SKM-1 (cell line): ENCODE results near the gene FYB1.
A peak's percentile ranks its signal among the peaks of the same experiment; 100 is the strongest.

Experiments used
- DNase-seq: peaks from one replicate; lab custom pipeline; 2025; ENCODE audit not compliant: unreplicated experiment; lab: John Stamatoyannopoulos, UW

FYB1 gene

DNA sequence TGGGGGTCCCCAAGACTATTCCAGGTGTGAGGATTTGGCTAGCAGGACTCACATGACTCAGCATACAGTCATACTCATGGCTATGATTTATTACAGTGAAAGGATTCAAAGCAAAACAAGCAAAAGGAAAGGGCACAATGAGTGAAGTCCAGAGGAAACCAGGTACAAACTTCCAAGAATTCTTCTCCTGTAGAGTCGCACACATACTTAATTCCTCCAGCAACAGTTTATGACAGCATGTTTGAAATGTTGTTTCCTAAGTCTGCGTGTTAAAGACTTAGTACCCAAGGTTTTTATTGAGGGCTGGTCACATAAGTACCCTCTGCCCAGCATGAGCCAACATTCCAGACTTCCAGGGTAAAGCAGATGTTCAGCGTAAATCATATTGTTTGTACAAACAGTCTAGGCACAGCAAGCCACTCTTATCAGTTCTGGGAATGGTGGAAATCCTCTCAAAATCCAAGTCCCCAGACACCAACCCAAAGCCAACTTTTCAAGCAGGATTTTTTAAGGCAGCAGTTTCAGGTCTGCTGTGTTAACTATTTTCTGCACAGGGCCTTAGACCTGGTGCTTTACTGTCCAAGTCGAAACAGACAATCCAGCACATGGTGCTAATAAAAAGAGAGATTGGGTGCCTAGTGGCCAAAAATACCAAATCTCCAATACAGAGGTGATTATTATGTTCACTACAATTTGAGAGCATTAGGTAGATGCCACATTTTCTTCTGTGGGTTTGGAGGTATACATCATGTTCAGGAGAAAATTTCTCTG is 126.6 kb downstream of the FYB1 start:
- DNase-seq: no peak

DNA sequence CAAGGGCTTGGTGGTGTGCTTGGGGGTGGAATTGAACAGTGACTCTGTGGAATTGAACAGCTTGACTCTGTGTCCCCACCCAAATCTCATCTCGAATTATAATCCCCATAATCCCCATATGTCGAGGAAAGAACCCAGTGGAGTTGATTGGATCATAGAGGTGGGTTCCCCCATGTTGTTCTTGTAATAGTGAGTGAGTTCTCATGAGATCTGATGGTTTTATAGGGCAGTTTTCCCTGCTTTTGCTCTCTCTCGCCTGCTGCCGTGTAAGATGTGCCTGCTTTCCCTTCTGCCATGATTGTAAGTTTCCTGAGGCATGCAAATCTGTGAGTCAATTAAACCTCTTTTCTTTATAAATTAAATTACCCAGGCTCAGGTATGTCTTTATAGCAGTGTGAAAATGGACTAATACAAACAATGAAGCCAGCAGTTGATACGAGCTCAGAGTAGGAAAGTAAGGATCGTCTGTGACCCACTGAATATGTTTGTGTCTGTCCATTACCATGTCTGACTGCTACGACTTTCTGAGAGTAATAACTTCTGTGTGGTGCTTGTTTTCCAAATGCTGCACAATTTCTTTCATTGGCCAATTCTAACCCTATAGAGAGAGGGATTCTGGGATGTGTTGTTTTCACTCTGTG is 127.3 kb downstream of the FYB1 start:
- DNase-seq: no peak

DNA sequence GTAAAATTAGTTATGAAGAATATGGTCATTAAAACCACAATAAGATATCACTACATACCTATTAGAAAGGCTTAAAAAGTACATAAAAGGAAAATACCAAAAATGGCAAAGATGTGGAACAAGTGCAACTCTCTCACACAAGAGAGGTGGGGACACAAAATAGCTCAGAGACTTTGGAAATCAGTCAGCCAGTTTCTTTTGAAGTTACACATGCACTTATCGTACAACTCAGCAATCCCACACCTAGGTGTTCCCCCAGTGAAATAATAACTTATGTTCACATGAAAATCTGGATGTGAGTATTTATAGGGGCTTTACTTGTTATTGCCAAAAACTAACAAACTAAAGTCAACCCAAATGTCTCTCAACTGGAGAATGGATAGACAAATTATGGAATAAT is 135.4 kb downstream of the FYB1 start:
- no peak for DNase-seq

DNA sequence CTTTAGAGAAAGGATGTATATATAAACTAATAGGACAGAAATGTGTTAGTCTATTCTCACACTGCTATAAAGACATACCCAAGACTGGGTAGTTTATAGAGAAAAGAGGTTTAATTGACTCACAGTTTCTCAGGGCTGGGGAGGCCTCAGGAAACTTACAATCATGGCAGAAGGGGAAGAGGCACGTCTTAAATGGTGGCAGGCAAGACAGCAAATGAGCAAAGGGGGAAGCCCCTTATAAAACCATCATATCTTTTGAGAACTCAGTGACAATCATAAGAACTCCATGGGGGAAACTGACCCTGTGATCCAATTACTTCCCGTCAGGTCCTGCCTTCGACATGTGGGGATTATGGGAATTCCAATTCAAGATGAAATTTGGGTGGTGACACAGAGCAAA is 136.4 kb downstream of the FYB1 start:
- DNase-seq: no peak

DNA sequence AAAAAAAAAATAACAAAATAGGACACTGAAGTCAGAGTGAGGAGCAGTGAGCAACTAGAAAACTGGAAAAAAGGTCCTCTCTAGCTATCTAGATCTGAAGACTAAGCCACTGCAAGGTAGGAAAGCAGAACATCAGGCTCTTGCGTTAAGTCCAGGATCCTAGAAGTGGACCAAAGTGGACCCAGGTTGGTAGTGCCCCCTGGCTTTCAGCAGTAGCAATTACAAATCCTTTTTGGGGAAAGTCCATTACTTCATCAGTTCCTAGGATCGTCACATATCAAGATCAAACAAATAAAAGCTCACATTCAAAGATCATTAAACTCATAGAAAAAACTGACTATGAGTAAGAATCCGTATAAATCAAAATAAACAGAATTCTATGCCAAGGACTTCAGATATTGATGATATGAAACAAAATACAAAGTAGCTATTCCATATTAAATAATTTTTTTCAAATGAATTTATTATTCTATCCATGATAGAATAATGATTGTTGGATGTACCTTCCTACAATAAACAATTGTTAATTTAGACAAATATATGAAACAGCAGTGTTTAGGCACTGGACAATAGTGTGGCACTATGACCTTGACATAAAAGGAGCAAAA is 138.7 kb downstream of the FYB1 start:
- DNase-seq: peak; percentile 68

DNA sequence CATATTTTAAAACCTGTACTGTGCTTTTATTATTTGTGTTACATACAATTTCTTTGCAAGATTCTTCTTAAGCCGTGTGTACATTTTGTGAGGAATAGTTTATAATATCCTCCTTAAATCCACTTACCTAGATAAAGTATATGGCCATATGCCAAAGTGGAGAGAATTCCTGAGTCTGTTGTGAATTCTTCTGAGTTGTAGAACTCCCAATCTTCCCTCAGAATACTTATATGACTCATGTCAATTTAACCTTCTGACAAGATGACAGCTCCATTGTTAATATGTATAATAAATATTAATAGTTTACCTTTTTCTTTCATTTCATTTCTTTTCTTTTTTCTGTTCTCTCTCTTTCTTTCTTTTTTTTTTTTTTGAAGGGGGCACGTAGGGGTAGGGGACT is 139.2 kb downstream of the FYB1 start:
- DNase-seq: no peak

DNA sequence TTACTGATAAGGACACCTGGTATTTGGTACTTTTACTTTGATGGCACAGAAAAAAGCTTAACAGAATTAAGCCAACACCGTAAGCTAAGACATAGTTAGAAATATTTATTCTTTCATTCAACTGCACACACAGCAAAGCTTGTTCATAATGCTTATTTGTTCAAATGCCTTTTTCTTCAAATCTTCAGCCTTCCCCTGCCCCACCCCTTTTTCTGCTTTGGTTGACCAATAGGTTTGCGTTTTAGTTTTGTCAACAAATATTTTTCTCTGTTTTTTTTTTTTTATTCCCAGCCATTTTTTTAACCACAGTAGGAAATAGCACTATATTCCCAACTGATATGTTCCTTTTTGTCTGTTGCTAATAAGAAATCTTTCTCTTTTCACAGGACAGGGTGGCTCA is 140.2 kb downstream of the FYB1 start:
- DNase-seq: no peak

DNA sequence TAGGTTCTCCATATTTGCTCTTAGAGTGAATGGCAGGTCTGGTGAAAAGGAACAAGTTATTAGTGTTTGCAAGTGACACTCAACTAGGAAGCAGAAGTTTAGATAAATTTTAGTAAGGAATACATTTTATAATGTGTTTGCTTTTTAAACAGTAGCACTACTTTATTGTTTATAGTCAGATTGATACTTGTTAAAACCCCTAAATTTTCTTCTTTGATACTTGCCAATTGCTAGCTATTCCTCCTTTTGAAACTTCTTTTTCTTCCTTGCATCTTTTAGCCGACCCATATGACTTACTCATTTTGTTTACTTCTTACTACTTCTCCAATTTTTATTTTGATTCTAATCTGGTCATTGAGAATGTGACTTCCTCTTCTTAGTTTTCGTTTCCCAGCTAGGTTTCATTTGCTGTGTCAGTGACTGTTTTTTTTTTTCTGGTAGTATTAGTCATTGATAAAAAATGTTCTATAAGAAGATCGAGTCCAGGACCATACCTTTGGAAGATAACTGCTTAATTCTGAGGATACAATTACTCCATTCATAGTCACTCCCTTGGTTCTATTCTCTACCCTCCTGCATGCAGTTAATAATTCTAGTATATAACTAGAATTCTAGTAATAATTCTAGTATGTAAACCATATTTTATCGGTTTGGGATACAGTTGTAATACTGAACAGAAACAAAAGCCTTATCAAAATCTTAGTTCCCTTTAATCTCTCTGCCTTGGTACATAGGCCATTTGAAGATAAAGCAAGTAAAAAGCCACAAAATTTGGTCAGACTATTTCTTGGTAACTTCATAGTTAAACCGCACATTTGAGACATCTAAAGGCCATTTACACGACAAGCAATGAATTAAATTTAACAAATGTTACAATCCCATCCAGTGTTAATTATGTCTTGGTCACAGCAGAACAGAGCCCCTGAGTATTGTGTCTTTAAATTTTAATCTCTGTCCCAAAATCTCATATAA is 142.3 kb downstream of the FYB1 start:
- DNase-seq: peak; percentile 21

DNA sequence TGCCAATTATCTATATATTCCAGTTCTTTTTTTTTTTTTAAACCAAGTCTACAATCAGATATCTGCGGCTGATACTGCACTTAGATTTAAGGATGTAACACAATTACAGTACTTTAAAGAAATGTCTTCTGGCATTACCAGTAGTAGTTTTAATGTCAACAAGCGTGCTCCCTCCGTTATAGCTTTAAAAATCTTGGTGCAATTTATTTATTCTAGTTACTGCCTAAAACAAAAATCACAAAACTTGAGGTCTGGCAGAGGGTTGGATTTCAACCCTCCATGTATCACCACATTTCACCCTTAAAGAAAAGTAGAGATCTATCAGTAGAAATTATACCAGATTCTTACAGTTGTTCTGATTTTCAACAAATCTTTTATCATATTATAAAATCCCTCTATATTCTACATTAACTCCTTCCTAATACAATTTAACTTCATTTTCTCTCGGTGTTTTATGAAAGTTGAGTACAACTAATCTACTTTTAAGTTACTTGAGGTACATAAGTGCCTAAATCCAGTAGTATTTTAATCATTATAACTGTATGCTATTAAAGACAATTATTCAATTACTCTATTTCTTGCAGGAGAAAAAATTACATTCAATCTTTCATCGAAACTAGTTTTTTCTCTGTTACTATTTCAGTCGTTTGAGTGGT is 143.1 kb downstream of the FYB1 start:
- DNase-seq: no peak

DNA sequence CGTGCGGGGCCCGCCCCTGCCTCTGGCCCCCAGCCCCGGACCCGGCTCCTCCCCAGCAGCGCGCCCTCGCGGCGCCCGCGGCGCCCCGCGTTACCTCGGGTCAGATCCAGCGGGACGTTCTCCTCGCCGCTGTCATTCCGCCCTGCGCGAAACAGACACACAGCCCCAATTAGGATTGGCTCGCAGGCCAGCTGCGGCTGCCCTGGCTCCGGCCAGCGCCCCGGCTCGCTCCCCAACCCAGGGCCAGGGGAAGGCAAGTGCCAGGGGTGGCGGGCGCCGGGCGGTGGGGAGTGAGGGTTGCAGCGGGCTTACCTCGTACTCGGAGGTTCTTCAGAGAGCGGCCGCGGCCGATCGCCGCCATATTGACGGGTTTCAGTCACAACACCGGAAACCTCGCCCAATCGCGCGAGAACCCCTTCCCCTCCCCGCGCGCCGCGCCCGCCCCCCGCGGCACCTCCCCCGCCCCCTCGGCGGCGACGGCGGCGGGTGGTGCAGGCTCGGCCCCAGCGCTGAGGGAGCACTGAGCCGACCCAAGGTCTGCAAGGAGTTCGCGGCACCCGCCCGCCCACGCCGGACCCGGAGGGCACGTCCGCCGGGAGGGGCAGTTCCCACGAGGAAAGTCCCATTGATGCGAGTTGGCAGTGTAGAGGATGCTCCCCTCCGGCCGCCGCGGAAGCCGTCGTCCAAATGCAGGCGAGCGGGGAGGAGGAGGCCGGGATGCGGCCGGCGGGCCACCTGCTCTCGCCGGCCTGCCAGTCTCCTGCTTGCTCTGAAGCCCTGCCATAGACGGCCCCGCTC is 145.1 kb downstream of the FYB1 start, which contains the start of gene RICTOR:
RICTOR (minus strand) TSS at position 383 of the 798 bp plus-strand sequence; CDS start at position 361, 22 bp downstream.
- DNase-seq: peak; percentile 58

DNA sequence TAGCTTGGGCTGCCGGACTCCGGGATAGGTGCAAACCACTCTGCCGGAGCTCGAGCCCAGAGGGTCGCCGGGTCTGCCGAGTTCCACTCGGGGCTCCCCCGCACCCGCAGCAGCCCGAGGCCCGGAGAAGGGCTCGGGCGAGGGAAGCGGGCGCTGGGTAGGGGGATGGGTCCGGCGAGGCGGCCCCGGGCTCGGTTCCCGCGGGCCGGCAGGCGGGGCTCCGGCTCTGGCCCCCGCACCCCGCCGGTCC is 145.7 kb downstream of the FYB1 start:
- DNase-seq: no peak

DNA sequence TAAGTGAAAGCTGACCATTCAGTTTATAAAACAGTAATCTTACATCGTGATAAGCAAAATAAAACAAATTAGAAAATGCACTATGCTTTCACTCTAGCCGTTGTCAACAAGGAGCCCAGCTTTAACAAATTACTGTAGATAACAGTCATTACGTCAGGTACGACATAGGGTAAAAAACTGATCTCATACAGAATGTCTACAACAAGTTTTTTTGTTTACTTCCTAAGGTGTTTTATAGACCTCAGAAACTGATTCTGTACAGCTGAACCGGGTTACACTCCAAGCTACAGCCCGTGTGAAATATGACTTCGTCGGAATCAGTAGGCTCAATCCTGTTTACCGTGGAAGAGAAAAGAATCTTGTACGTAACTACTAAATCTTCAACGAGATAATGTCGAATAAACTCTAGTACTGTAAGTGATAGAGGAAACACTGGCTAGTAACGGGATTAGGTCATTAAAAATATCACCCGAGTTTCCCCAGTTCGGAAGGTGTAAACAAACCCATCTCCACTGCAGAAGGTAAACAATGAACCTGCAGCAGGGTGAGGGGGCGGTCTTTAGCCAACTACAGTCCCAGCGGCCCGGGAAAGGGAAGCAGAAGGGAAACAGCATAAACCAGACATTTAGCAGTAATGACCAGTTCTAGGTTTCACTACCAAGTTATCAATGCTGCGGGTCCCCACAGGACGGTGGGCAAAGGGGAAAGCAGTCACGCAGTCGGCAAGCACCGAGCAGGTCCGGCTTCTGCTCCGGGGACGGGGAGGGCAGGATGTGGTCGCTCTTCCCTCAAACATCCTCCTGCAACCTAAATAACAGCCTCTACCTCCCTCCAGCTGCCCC is 146.2 kb downstream of the FYB1 start:
- DNase-seq: peak; percentile 14

DNA sequence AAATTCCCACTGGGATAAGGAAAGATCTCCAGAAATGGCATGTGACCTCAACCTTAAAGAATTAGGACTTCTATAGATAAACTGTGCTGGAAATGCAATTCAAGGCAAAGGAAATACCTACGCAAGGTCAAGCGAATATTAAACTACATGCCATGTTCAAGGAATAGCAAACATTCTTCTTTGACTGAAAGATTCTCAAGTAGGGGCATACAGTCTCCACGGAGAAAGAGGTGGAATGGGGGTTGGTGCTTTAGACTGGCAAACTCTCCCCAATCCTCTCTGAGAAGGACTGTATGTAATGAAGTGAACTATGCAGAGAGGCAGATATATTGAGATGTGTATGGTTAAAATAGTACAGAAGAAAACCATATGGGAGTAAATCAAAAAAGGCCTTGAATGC is 151.3 kb downstream of the FYB1 start:
- DNase-seq: no peak

DNA sequence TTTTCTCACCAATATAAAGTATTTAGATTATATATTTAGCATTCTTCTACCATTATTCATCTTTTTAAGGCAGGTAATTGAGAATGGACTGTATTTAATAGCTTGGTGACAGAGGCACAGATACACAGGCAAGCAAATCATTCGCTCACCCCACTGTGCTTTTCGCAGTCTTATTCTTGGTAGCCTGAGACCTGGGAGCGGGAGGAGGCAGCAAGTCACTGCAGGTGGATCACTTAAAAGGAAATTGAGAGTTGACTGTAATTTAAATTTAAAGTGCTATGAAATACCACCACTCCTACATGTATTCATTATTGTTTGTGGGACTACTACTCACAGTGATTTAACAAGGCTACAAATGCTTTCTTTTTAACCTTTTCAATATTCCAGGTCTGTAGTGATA is 154.9 kb downstream of the FYB1 start:
- no peak for DNase-seq

DNA sequence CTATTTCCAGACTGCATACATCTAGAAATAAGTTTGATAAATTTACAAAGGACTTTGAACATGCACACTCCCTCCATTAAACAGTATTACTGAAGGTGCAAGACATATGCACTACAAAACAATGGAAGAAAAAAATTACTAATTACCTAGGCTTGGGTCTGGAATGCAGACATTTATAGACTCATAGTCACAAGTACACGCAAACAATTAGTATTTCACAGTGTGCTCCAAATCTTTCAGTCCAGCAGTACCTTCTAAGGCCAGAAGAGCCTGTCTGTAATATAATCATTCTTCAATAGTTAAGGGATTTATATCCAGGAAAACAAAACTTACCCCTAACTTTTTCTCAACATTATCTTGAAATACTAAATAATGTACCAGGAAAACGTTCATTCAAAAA is 156.3 kb downstream of the FYB1 start:
- DNase-seq: no peak

DNA sequence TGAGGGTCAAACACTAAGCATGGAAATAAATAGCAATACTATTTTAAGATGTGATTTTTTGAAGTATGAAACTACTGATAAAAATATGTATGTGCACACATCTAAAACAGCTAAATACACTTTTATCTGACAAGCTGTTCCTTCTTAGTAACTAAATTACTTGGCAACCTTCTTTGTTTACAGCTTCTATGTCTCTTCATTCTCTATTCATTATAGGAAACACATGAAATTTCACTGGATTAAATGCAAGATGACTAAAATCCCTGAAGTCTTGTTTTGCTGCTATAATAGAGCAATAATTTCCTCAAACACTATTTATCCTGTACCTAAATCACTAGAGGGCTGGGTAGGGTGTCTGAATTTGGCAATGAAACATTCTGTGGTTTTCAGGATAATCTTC is 156.8 kb downstream of the FYB1 start:
- no peak for DNase-seq

DNA sequence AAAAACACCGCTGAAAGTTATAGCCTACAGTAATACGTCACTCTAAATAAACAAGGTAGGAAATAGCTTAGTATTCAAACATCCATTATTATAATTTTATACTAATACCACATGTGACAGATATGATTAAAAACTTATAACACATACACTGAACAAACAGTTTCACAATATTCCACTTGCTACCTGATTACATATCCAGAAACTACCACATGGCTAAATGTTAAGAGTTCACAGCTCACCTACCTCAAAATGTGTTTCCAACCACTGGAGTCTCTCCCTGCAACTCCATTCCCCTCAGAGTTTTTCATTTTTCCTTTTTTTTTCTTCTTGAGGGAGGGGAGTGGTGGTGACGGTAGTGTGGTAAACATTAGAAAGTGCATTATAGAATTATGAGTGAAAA is 157.3 kb downstream of the FYB1 start:
- no peak for DNase-seq

DNA sequence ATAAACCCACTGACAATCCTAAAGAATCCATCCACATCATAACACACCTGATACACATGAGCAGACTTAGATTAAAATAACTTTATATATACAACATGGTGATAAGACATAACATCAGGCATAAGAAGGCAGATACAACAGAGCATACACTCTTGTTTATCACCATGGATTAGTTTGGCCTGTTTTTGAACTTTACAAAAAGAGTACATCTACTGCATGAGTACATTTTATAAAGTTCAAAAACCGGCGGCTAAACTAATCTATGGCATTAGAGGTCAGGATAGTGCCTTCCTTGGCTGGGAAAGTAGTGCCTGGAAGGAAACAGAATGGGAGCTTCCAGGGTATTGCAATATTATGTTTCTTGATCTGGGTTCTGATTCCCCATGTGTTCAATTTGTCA is 160.3 kb downstream of the FYB1 start:
- DNase-seq: no peak
